Head of caudate nucleus (tissue), 42 donors: Measurements from ENCODE around the gene SERPINA6.
A peak's percentile ranks its signal among the peaks of the same experiment; 100 is the strongest.
"Not testable (repeated sequence)": the region's sequence is repeated elsewhere in the genome, so short reads cannot be mapped to it uniquely, and the experiment has no call there.

Experiments used
- DNase-seq, 42 donors: peaks; one replicate each; pipeline versions ENCODE4 v3.0.0 to v3.0.0-alpha.2; 2020 to 2021; ENCODE audit warnings: mixed read lengths in 7 of 42
- intact Hi-C: fragments of 100-400 bp; cut with DNase I; formaldehyde crosslinking; loops from one replicate; pipeline ENCODE4 v1.15.0; 2022

The SERPINA6 gene

GRCh38 chr14:94304243-94304642, 18.9 kb downstream of the SERPINA6 start:
- DNase-seq: no peak
- intact Hi-C loops: no loop called here

- peak in 1 of 42 donors; percentile 6 for DNase-seq
- intact Hi-C loops: no loop called here
Measured at GRCh38 chr14:94303111-94303510, 20.0 kb downstream of the SERPINA6 start.

- no peak for DNase-seq
- intact Hi-C loops: no loop called here
Measured at GRCh38 chr14:94298130-94298529, 25.0 kb downstream of the SERPINA6 start.

- intact Hi-C loops: not testable (repeated sequence)
Measured at GRCh38 chr14:94296181-94296545, 27.0 kb downstream of the SERPINA6 start.

DNA sequence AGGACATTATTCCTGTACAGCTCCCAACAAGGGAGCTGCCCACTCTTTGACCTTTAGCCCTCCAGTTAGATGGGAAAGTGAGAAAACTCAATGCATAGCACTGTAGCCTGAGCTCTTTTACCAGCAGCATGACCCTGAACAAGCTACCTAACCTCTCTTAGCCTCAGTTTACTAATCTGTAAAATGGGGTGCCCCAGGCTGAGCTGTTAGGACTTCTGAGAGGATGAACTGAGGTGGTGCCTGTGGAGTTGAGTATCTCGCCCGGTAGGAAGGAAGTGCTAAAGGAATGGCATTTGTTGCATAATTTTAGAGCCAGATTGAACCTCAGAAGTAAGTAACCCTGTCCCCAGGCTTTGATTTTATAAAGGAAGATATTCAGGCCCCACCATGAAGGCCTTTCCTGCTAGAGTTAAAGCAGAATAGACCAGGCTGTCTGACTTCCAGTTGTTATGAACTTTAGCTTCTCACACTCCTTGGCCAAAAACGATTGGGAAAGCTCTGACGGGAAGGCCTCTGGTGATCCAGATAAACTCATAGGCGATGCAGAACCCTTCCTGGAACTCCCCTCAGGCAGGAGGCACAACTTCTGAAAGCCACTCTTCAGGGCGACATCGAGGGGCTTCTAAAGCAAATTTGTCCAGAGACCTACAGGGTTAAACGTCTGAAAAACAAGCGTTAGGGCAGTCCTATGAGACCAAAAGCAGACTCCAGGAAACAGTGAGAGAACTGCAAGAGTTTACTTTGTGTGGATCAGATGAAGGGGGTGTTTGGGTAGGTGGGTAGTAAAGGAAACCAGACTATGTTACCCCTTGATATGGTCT, 27.6 kb downstream of the SERPINA6 start:
- DNase-seq: no peak
- intact Hi-C loops: no loop called here

More at GRCh38 chr14:94296181-94296545, 27.0 kb downstream of the SERPINA6 start:
- not testable (repeated sequence) for DNase-seq

GRCh38 chr14:94293578-94293924, 29.6 kb downstream of the SERPINA6 start:
- DNase-seq: no peak
- intact Hi-C loops: no loop called here

- intact Hi-C loops: no loop called here
Measured at GRCh38 chr14:94292872-94293577, 30.1 kb downstream of the SERPINA6 start, which contains the start of gene SERPINA10. TSS of gene SERPINA10 (minus strand) at chr14:94293268. CDS start at chr14:94290593, 2,675 bp downstream.

GRCh38 chr14:94292526-94292871, 30.6 kb downstream of the SERPINA6 start:
- no peak for DNase-seq
- intact Hi-C loops: no loop called here

More at GRCh38 chr14:94292872-94293577, 30.1 kb downstream of the SERPINA6 start, which contains the start of gene SERPINA10:
- DNase-seq: no peak

GRCh38 chr14:94291906-94292525, 31.1 kb downstream of the SERPINA6 start:
- intact Hi-C loops: no loop called here

DNA sequence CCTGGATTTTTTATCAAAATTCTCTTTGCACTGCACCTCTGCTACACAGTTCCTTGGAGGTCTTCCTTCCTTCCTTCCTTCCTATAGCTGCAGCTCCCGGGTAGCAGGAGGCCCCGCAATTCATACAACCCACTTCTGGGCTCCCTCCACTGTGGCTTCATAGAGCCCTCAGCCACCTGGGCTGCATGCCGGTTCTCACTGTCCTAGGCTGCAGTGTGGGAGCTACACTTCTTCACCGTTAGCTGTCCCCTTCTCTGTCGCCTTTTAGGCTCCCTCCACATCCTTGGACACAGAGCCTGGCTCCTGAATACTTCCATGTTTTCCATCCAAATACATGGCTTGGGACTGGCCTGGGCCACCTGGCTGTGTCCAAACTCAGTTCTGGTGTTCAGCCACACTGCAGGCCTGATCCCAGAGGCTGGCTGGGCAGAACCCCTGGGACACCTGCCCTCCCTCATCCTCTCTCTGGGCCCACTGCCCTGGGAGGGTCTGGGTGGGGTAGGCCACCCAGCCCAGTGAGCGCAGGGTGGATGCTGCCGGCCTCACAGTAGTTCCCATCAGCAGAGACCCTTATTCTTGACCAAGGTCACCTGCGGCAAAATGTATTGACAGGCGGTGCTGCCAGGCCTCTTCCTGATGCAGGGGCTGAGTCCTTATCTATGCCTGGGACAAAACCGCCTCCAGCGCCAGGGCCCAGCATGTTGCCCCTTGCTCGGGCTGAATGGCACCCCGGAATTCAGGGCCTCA, 31.8 kb downstream of the SERPINA6 start:
- DNase-seq: no peak
- intact Hi-C loops: no loop called here

More at GRCh38 chr14:94291906-94292525, 31.1 kb downstream of the SERPINA6 start:
- no peak for DNase-seq

DNA sequence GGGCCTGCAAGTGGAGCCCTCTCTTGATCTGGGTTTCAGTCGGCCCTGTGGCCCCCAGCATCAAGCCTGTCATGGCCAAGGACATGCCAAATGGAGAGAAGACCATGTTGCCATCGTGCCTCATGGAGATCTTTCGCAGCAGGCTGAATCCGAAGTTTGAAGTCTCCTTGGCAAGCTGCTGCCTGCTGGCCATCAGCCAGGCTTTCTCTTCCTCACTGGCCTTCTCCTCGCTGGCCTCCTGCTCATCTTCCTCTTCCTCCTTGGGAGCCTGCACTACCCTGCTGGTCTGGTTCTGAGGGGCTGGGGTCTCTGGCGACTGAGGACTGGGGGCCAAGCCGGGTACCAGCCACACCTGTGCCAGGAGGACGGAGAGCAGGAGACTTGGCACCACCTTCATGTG, 32.9 kb downstream of the SERPINA6 start:
- DNase-seq: no peak
- intact Hi-C loops: no loop called here

DNA sequence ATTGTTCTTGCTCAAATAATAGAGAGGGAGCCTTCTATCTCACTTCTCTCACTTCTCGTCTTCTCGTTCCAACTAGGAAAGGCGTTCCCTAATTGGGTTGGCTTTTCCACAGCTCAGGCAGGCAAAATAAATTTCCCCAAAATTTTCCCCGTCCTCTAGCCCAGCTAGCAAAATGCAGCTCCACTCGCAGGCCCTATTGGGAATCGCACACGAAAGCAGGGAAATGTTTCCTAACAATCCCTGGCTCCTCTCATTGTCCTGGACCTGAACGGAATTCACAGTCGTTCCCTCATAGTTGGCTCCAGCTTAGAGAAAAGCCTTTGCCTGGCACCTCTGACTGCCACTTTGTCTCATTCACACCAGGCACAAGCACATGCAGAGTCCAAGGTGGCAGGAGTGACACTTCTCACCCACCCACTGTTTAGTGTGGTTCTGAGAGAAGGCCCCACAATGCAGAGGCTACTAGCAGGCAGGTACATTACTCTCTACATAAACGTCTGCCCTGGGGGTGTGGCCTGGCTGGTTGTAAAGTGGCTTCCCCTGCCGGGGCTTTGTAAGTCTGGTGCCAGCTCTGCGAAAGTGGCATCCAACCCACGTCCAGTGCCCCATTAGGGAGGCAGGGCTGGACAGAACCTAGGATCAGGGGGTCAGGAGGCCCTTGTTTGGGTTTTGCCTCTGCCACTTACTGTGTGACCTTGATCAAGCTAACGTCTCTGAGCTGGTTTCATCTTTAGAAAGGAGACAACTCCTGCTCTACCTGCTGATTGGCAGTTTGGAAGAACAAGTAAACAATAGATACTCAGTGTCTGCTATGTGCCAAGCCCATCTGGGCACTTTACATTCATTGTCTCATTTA, 34.3 kb downstream of the SERPINA6 start:
- intact Hi-C loops: no loop called here
- DNase-seq: no peak

GRCh38 chr14:94285158-94285557, 38.0 kb downstream of the SERPINA6 start:
- intact Hi-C loops: no loop called here
- DNase-seq: no peak

- DNase-seq: no peak
- intact Hi-C loops: no loop called here
Measured at GRCh38 chr14:94284221-94284620, 38.9 kb downstream of the SERPINA6 start.

DNA sequence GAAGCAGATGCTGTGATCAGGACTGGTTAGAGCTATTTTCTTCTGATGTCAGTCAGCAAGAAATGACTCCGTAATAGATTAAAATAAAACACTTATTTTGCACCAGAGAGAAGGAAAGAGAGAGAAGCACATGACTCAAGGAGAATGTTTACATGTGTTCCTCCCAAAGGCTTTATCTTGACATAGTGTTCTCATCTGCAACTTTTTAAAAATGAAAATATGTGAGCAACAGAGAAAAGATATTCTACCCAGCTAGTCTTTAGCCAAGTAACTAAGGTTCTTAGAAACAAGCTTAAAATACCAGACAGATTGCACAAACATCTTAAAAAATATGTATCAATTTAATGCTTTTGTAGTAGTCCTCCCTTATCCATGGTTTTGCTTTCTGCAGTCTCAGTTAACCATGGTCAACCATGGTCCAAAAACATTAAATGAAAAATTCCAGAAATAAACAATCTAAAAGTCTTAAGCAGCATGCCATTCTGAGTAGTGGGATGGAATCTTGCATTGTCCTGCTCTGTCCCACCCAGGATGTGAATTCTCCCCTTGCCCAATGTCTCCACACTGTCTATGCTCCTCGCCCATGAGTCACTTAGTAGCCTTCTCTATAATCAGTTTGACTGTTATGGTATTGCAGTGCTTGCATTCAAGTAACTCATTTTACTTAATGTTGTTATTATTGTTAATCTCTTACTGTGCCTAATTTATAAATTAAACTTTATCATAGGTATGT, 40.0 kb downstream of the SERPINA6 start:
- intact Hi-C loops: no loop called here
- DNase-seq: no peak

DNA sequence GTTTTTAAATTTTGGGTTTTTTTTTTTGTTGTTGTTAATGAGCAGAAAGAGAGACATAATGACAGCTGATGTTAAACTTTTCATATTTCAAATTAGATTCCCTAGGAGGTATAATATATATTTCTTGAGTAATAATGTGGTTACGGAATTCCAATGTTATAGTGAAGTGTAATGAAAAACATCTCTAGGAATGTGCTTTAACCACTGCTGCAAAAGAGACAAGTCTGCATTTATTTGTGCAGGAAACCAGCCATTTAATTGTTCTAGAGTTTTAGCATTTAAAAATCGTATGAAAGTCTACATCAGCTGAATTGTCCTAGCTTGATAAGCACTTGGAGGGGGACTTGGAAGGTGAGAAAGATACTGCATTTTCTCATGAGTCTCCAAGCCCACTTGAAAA, 44.4 kb downstream of the SERPINA6 start:
- intact Hi-C loops: no loop called here
- no peak for DNase-seq

- DNase-seq, intact Hi-C loops: not testable (repeated sequence)
Measured at GRCh38 chr14:94276898-94277561, 46.1 kb downstream of the SERPINA6 start.
